K562 (cell line): ENCODE measurements around the gene CCDC33. TPM values are rescaled to one million over a fixed set of nuclear protein-coding genes. Genes with fewer than 3 reads are reported as not detected.

Experiments
- BCOR ChIP-seq: fragments of 450-650 bp; IDR thresholded peaks from 2 replicates; pipeline ENCODE4 v1.6.1; 2016
- BRD9 ChIP-seq: fragments of 450-650 bp; IDR thresholded peaks from 2 replicates; pipeline ENCODE4 v1.6.1; 2018; ENCODE audit warnings: low read depth; ENCODE audit not compliant: partially characterized antibody
- C11orf30 ChIP-seq: fragments of 450-650 bp; IDR thresholded peaks from 2 replicates; pipeline ENCODE4 v1.6.1; 2016; ENCODE audit warnings: low read depth, mild to moderate bottlenecking
- ELF1 ChIP-seq: fragments of 200-800 bp; sonication (Bioruptor generic); IDR thresholded peaks from 2 replicates; pipeline ENCODE4 v1.6.1; 2016; ENCODE audit warnings: missing genetic modification characterization, missing compliant biosample characterization
- HMGN3 ChIP-seq: IDR thresholded peaks from 2 replicates; pipeline ENCODE4 v1.6.1; 2011; ENCODE audit warnings: borderline replicate concordance, low read depth, mild to moderate bottlenecking, mixed read lengths, low read length; ENCODE audit not compliant: insufficient read length; ENCODE audit errors: extremely low read depth
- MAFK ChIP-seq: IDR thresholded peaks from 2 replicates; pipeline ENCODE4 v1.6.1; 2011; ENCODE audit warnings: low read length, improper control_type of control experiment
- NFE2L1 ChIP-seq: fragments of 450-650 bp; IDR thresholded peaks from 2 replicates; pipeline ENCODE4 v1.6.1; 2016; ENCODE audit warnings: missing genetic modification characterization, low read depth, mild to moderate bottlenecking, missing compliant biosample characterization, moderate library complexity, borderline replicate concordance
- SIRT6 ChIP-seq: IDR thresholded peaks from one replicate; pipeline ENCODE4 v1.6.1; 2012; ENCODE audit warnings: low read depth, mild to moderate bottlenecking, control low read depth, inconsistent platforms, low read length, moderate library complexity
- YY1 ChIP-seq, 3 experiments: IDR thresholded peaks; 2 replicates each; pipeline ENCODE4 v1.6.1; 2011; ENCODE audit warnings: low read length in 2 of 3, mild to moderate bottlenecking in 2 of 3, moderate library complexity in 2 of 3, borderline replicate concordance in 1 of 3, control low read depth in 1 of 3, low read depth in 1 of 3; ENCODE audit not compliant: insufficient read depth in 3 of 3, insufficient replicate concordance in 2 of 3, control insufficient read depth in 1 of 3, insufficient read length in 1 of 3; ENCODE audit errors: extremely low read depth in 1 of 3
- ZKSCAN8 ChIP-seq: fragments of 200-800 bp; sonication (Bioruptor generic); IDR thresholded peaks from 2 replicates; pipeline ENCODE4 v1.6.1; 2016; ENCODE audit warnings: missing genetic modification characterization, missing compliant biosample characterization
- ZMIZ1 ChIP-seq, 2 experiments: fragments of 150-350 bp in 1 of 2; IDR thresholded peaks; 2 replicates each; pipeline ENCODE4 v1.6.1; 2012 to 2016; ENCODE audit warnings: low read depth in 2 of 2, low read length in 2 of 2, mild to moderate bottlenecking in 1 of 2, moderate library complexity in 1 of 2
- polyA plus RNA-seq, 8 experiments: library from polyadenylated mRNA; depleted of rRNA in 4 of 8; stranded (reverse) in 5 of 8; unstranded in 3 of 8; fragments of >200 nt; fragmentation: Nextera tagmentation in 2 of 8; fragmentation: Illumina TruSeq in 1 of 8; extraction: Ambion mirVana in 2 of 8; extraction: Trizol in 1 of 8; gene quantifications; 2 replicates each; pipeline versions ENCODE4 v1.2.1 to v1.2.3, GENCODE V29; 2011 to 2014; ENCODE audit warnings: inconsistent platforms in 1 of 8, missing spikeins in 1 of 8
- total RNA-seq, 7 experiments: library from RNA; depleted of rRNA in 6 of 7; stranded (reverse); fragments of >200 nt in 6 of 7; fragmentation: Illumina TruSeq in 2 of 7; extraction: Trizol in 2 of 7; gene quantifications; 2 replicates each; pipeline versions ENCODE4 v1.2.1 to v1.2.3, GENCODE V29; 2011 to 2021; ENCODE audit warnings: low replicate concordance in 1 of 7
- TF ChIP-seq, protein P1 (sequence below): fragments of 150-350 bp; IDR thresholded peaks from 2 replicates; pipeline ENCODE4 v1.6.1; 2014; ENCODE audit warnings: low read depth, mild to moderate bottlenecking, low read length, borderline replicate concordance
- TF ChIP-seq, protein P2 (sequence below): sonication (generic); formaldehyde crosslinking; IDR thresholded peaks from 2 replicates; pipeline ENCODE4 v1.8.1; 2023; ENCODE audit warnings: mild to moderate bottlenecking, missing genetic modification reagents
- TF ChIP-seq, protein P3 (sequence below): fragments of 450-650 bp; formaldehyde crosslinking; IDR thresholded peaks from 2 replicates; pipeline ENCODE4 v1.4.0; 2022; ENCODE audit warnings: mild to moderate bottlenecking, moderate library complexity

The CCDC33 gene
- total and polyA plus RNA-seq, 9 of the 15 experiments (the other 6 are each of a cell fraction or from before 2014, with no cell fraction given): 0.08 to 1.1 (median 0.15) TPM; not detected in 4

GRCh38 chr15:74311734-74312444, 75.8 kb downstream of the CCDC33 start (continued):
- TF ChIP-seq, protein P1, sequence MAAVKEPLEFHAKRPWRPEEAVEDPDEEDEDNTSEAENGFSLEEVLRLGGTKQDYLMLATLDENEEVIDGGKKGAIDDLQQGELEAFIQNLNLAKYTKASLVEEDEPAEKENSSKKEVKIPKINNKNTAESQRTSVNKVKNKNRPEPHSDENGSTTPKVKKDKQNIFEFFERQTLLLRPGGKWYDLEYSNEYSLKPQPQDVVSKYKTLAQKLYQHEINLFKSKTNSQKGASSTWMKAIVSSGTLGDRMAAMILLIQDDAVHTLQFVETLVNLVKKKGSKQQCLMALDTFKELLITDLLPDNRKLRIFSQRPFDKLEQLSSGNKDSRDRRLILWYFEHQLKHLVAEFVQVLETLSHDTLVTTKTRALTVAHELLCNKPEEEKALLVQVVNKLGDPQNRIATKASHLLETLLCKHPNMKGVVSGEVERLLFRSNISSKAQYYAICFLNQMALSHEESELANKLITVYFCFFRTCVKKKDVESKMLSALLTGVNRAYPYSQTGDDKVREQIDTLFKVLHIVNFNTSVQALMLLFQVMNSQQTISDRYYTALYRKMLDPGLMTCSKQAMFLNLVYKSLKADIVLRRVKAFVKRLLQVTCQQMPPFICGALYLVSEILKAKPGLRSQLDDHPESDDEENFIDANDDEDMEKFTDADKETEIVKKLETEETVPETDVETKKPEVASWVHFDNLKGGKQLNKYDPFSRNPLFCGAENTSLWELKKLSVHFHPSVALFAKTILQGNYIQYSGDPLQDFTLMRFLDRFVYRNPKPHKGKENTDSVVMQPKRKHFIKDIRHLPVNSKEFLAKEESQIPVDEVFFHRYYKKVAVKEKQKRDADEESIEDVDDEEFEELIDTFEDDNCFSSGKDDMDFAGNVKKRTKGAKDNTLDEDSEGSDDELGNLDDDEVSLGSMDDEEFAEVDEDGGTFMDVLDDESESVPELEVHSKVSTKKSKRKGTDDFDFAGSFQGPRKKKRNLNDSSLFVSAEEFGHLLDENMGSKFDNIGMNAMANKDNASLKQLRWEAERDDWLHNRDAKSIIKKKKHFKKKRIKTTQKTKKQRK: no peak
- TF ChIP-seq ELF1 (tag) (no peak), HMGN3 (no peak), ZKSCAN8 (CRISPR knock-in tag) (no peak), MAFK (peak; percentile 28; the same call in 1 of the 2 replicates), ZMIZ1 (IDR thresholded peaks at IDR 0.05; ENCODE audit: low read depth in 2 of 2, low read length in 2 of 2) (peak in 1 of 2 experiments; percentile 66; a peak in 1 of 4 replicates), SIRT6 (no peak), BCOR (peak; percentile 41; the same call in 1 of the 2 replicates), YY1 (IDR thresholded peaks at IDR 0.05; ENCODE audit: borderline replicate concordance in 1 of 3, control insufficient read depth in 1 of 3, extremely low read depth in 1 of 3, insufficient read depth in 3 of 3, insufficient read length in 1 of 3, insufficient replicate concordance in 2 of 3, low read depth in 1 of 3, low read length in 2 of 3) (peak in 2 of 3 experiments; percentile 20 to 30), C11orf30 (no peak), NFE2L1 (no peak), BRD9 (no peak)
- TF ChIP-seq, protein P2, sequence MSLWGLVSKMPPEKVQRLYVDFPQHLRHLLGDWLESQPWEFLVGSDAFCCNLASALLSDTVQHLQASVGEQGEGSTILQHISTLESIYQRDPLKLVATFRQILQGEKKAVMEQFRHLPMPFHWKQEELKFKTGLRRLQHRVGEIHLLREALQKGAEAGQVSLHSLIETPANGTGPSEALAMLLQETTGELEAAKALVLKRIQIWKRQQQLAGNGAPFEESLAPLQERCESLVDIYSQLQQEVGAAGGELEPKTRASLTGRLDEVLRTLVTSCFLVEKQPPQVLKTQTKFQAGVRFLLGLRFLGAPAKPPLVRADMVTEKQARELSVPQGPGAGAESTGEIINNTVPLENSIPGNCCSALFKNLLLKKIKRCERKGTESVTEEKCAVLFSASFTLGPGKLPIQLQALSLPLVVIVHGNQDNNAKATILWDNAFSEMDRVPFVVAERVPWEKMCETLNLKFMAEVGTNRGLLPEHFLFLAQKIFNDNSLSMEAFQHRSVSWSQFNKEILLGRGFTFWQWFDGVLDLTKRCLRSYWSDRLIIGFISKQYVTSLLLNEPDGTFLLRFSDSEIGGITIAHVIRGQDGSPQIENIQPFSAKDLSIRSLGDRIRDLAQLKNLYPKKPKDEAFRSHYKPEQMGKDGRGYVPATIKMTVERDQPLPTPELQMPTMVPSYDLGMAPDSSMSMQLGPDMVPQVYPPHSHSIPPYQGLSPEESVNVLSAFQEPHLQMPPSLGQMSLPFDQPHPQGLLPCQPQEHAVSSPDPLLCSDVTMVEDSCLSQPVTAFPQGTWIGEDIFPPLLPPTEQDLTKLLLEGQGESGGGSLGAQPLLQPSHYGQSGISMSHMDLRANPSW (CRISPR knock-in tag): no peak
- TF ChIP-seq, protein P3, sequence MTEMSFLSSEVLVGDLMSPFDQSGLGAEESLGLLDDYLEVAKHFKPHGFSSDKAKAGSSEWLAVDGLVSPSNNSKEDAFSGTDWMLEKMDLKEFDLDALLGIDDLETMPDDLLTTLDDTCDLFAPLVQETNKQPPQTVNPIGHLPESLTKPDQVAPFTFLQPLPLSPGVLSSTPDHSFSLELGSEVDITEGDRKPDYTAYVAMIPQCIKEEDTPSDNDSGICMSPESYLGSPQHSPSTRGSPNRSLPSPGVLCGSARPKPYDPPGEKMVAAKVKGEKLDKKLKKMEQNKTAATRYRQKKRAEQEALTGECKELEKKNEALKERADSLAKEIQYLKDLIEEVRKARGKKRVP: no peak
